Measurements from ENCODE around the gene RPTN. TPM values are rescaled to one million over a fixed set of nuclear protein-coding genes. Genes with fewer than 3 reads are reported as not detected.

The RPTN gene, protein sequence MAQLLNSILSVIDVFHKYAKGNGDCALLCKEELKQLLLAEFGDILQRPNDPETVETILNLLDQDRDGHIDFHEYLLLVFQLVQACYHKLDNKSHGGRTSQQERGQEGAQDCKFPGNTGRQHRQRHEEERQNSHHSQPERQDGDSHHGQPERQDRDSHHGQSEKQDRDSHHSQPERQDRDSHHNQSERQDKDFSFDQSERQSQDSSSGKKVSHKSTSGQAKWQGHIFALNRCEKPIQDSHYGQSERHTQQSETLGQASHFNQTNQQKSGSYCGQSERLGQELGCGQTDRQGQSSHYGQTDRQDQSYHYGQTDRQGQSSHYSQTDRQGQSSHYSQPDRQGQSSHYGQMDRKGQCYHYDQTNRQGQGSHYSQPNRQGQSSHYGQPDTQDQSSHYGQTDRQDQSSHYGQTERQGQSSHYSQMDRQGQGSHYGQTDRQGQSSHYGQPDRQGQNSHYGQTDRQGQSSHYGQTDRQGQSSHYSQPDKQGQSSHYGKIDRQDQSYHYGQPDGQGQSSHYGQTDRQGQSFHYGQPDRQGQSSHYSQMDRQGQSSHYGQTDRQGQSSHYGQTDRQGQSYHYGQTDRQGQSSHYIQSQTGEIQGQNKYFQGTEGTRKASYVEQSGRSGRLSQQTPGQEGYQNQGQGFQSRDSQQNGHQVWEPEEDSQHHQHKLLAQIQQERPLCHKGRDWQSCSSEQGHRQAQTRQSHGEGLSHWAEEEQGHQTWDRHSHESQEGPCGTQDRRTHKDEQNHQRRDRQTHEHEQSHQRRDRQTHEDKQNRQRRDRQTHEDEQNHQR
- total RNA-seq = not detected

DNA sequence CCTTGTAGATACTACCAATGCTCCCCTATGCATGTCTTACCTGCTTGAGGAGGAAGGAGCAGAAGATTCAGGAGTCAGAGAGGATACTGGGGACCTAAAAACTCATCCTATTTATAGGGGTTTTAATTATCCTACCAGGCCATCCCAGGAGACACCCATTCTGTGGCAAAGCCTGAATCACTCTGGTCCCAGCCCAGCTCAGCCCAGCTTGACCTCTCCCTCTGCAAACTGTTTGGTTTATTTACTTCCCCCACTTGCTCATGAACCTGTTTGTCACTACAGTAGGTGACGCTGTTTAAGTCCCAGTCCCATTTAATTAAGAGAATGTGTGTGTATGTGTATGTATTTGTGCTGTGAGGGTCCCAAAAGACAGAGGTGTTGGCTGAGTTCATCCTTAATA, at the start of gene RPTN:
RPTN (minus strand) TSS at position 85 of the 400 bp plus-strand sequence. CDS start 1,339 bp downstream, outside the sequence.
- Mint-ChIP-seq H3K4me1 (no peaks in the 10 kb centered on the region), H3K36me3 (ENCODE audit: low read depth) (no peaks in the 10 kb centered on the region), H3K4me3 (no peak within 1 kb of the TSS), H3K27ac (no peak within 1 kb of the TSS), H3K27me3 (peaks cover 18% of the 10 kb centered on the region), H3K9me3 (no peaks in the 10 kb centered on the region)
- POLR2A ChIA-PET = no interaction called here
- DNase-seq = no peak
- CTCF ChIA-PET = interaction anchor here (1.0 kb wide), 1 partner anchor 21 kb away, joined by 3 read pairs; no protein-coding TSS in a partner anchor

GRCh38 chr1:152198982-152199381, 40.0 kb upstream of the RPTN start:
- Mint-ChIP-seq H3K27me3 (peaks cover 15% of the 10 kb centered on the region), H3K36me3 (ENCODE audit: low read depth) (no peaks in the 10 kb centered on the region), H3K4me3 (no peak overlapping the region), H3K4me1 (no peaks in the 10 kb centered on the region), H3K27ac (no peak overlapping the region), H3K9me3 (no peaks in the 10 kb centered on the region)
- POLR2A ChIA-PET = no interaction called here
- DNase-seq = no peak
- CTCF ChIA-PET = interaction anchor here (0.8 to 1.2 kb wide), 2 partner anchors 11 to 14 kb away, joined by 3 to 5 read pairs; no protein-coding TSS in a partner anchor

DNA sequence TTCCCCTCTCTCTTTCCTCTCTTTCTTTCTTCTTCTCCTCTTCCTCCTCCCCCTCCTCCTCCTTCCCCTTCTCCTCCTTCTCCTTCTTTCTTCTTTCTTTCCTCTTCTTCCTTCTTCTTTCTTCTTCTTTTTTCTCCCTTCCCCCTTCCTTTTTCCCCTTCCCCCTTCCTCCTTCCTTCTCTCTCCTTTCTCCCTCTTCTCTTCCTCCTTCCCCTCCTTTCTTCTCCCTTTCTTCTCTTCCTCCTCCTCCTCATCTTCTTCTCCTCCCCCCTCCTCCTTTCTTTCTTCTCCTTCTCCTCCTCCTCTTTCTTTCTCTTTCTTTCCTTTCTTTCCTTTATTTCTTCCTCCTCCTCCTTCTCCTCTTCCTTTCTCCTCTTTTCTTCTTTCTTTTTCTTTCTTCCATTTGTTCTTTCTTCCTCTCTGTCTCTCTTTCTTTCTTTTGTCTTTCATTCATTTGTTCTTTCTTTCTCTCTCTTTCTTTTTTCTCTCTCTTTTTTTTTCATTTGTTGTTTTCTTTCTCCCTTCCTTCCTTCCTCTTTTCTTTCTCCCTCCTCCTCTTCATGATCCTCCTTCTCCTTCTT, 38.4 kb upstream of the RPTN start:
- POLR2A ChIA-PET = no interaction called here
- Mint-ChIP-seq H3K9me3 (no peaks in the 10 kb centered on the region), H3K4me3 (no peak overlapping the region), H3K4me1 (no peaks in the 10 kb centered on the region), H3K27ac (no peak overlapping the region), H3K36me3 (ENCODE audit: low read depth) (no peaks in the 10 kb centered on the region), H3K27me3 (peaks cover 20% of the 10 kb centered on the region)
- CTCF ChIA-PET = interaction anchor here (1.2 kb wide), 1 partner anchor 9 kb away, joined by 5 read pairs; no protein-coding TSS in a partner anchor
- DNase-seq = no peak

- DNase-seq = no peak
- peaks cover 29% of the 10 kb centered on the region for H3K27me3 Mint-ChIP-seq
- ChIA-PET POLR2A (no interaction called here), CTCF (interaction anchor here (0.6 to 2.2 kb wide), 2 partner anchors 40 to 267 kb away, joined by 5 to 7 read pairs; no protein-coding TSS in a partner anchor)
- no peak overlapping the region for H3K27ac Mint-ChIP-seq
- H3K36me3 Mint-ChIP-seq (ENCODE audit: low read depth) = no peaks in the 10 kb centered on the region
- no peaks in the 10 kb centered on the region for H3K9me3 Mint-ChIP-seq
- peaks cover 5% of the 10 kb centered on the region for H3K4me1 Mint-ChIP-seq
- H3K4me3 Mint-ChIP-seq = no peak overlapping the region
These were observed 32.7 kb upstream of the RPTN start for GRCh38 chr1:152191711-152192110.

DNA sequence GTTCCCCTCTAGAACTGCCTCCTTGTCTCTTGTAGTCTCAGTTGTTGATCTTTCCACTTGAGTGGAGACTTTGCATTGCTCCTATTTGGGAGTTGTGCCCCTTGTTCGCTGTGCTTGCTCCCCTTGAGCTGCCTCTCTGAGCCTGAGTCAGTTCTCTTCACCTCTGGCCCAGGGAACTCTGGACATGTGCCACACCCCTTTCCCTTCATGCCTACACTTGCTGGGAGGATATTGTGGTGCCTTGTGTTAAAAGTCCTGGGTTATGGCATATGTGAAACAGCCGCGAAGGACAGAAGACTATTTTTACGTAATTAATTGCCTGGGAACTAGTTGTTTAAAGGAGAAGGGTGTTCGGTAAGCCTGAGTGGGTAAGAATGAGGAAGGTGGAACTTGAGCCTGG, 32.2 kb upstream of the RPTN start:
- H3K27me3 Mint-ChIP-seq = peaks cover 31% of the 10 kb centered on the region
- H3K4me1 Mint-ChIP-seq = peaks cover 5% of the 10 kb centered on the region
- no peak for DNase-seq
- POLR2A ChIA-PET = no interaction called here
- no peaks in the 10 kb centered on the region for H3K9me3 Mint-ChIP-seq
- H3K27ac Mint-ChIP-seq = no peak overlapping the region
- CTCF ChIA-PET = interaction anchor here (2.2 kb wide), 1 partner anchor 267 kb away, joined by 7 read pairs; no protein-coding TSS in a partner anchor
- no peaks in the 10 kb centered on the region for H3K36me3 Mint-ChIP-seq (ENCODE audit: low read depth)
- no peak overlapping the region for H3K4me3 Mint-ChIP-seq

DNA sequence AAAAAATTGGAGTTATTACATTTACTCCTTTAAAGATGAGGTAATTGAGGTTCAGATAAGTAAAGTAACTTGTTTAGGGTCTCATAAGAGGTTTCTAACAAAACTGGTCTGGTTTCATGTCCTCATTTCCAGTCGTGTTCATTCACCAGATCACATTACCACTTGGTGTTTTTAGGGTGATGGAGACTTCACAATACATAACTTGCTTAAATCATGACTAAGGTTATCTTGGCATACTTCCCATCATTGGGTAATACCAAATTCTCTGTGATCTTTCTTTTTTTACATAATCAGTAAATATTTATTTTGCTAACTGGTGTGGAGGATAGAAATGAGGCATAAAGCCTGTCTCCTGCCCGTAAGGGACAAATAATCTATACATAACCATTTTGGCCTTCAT, 31.6 kb upstream of the RPTN start:
- no peak for DNase-seq
- H3K4me3 Mint-ChIP-seq = no peak overlapping the region
- POLR2A ChIA-PET = no interaction called here
- H3K36me3 Mint-ChIP-seq (ENCODE audit: low read depth) = no peaks in the 10 kb centered on the region
- peaks cover 5% of the 10 kb centered on the region for H3K4me1 Mint-ChIP-seq
- no peak overlapping the region for H3K27ac Mint-ChIP-seq
- no peaks in the 10 kb centered on the region for H3K9me3 Mint-ChIP-seq
- H3K27me3 Mint-ChIP-seq = peaks cover 31% of the 10 kb centered on the region
- CTCF ChIA-PET = interaction anchor here (2.2 kb wide), 1 partner anchor 268 kb away, joined by 7 read pairs; no protein-coding TSS in a partner anchor

DNA sequence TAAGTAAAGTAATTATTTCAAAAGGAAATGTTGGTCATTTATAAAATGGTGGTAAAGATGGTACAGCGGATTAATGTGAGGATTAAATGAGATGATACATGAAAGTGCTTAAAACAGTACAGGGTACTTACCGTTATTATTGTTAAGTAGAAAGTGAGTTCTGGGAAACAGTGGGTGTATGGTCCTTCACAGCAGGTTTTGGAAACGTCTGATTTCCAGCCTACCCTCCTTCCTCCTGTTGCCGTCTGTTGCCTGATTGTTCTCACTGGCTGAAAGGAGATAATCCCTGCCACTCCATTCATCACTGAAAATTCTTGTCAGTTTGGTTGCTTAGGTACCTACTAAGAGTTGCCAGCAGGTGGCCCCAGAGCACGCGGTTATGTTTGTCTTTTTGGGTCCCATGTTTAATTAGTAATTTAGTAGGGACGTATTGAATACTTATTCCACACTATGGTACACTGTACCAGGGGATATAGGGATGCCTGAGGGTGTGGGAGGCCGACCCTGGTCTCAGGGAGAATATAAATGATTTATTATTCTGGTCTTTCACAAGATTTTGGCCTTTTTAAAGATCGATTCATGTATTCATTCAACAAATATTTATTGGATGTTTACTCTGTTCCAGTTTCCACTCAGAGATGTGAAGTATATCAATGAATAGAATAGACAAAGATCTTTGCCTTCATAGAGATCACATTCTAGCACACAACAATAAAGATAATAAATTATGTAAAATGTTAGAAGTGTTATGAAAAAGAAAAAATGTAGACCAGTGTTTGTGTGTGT, 30.8 kb upstream of the RPTN start:
- Mint-ChIP-seq H3K27ac (peak overlapping the region; percentile 26), H3K36me3 (ENCODE audit: low read depth) (no peaks in the 10 kb centered on the region), H3K4me1 (peaks cover 6% of the 10 kb centered on the region), H3K9me3 (no peaks in the 10 kb centered on the region), H3K27me3 (peaks cover 37% of the 10 kb centered on the region), H3K4me3 (peak overlapping the region; percentile 43)
- DNase-seq = peak; percentile 69
- POLR2A ChIA-PET = interaction anchor here (0.6 kb wide), 1 partner anchor 11 kb away, joined by 4 read pairs; no protein-coding TSS in a partner anchor
- CTCF ChIA-PET = interaction anchor here (0.9 to 5.9 kb wide), 6 partner anchors 8 to 269 kb away, joined by 3 to 53 read pairs (median 4); no protein-coding TSS in a partner anchor

DNA sequence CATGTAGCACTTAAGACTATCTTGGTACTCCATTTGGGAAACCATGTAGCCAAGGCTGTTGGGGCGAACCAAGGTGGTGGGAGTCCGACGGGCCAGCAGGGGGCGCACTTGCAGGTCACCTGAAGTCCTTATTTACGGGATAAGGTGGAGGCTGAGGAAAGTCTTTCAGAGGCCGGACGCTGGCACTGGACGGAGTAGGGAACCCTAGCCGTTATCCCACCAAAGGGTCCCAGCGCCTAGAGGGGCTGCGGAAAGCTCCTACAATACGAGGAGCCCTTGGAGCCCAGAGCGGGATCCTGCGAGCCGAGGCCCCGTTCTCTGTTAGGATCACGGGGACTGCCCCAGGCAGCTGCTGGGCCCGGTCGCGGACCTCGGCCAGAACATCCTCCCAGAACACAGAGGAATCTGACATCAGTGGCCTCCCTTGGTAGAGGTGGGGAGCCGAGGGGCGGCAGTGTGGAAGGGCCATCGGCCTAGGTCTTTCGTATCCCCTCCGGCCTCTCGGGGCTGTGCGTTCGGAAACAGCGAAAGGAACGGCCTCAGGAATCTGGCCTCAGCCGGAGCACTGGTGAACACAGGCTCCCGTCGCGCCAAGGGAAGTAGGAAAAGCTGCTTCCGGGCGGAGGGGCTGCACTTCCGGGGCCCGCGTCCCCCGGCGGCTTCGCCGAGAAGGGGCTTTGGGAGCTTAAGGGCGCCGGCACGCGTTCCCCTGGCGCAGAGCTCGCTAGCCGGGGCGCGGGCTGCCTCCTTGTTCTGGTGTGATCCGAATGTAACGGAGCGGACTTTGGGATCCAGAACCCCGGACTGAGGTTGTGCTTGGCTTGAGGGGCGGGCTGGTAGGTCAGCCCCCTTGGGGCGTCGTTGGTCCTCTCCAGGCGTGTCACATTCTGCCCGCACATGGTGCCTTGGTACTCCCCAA, 29.9 kb upstream of the RPTN start:
- H3K4me1 Mint-ChIP-seq = peaks cover 6% of the 10 kb centered on the region
- POLR2A ChIA-PET = interaction anchor here (0.6 kb wide), 1 partner anchor 10 kb away, joined by 4 read pairs; no protein-coding TSS in a partner anchor
- no peak overlapping the region for H3K27ac Mint-ChIP-seq
- DNase-seq = peak; percentile 77
- H3K36me3 Mint-ChIP-seq (ENCODE audit: low read depth) = no peaks in the 10 kb centered on the region
- H3K9me3 Mint-ChIP-seq = no peaks in the 10 kb centered on the region
- H3K4me3 Mint-ChIP-seq = peak overlapping the region; percentile 62
- CTCF ChIA-PET = interaction anchor here (0.7 to 5.9 kb wide), 8 partner anchors 9 to 270 kb away, joined by 3 to 53 read pairs (median 4); no protein-coding TSS in a partner anchor
- H3K27me3 Mint-ChIP-seq = peaks cover 42% of the 10 kb centered on the region

GRCh38 chr1:152186556-152187285, 27.7 kb upstream of the RPTN start:
- POLR2A ChIA-PET = no interaction called here
- Mint-ChIP-seq H3K4me3 (no peak overlapping the region), H3K4me1 (peaks cover 6% of the 10 kb centered on the region), H3K27ac (no peak overlapping the region), H3K27me3 (peaks cover 33% of the 10 kb centered on the region), H3K36me3 (ENCODE audit: low read depth) (no peaks in the 10 kb centered on the region), H3K9me3 (no peaks in the 10 kb centered on the region)
- no peak for DNase-seq
- CTCF ChIA-PET = interaction anchor here (0.9 to 5.9 kb wide), 7 partner anchors 8 to 272 kb away, joined by 3 to 53 read pairs (median 6); no protein-coding TSS in a partner anchor

DNA sequence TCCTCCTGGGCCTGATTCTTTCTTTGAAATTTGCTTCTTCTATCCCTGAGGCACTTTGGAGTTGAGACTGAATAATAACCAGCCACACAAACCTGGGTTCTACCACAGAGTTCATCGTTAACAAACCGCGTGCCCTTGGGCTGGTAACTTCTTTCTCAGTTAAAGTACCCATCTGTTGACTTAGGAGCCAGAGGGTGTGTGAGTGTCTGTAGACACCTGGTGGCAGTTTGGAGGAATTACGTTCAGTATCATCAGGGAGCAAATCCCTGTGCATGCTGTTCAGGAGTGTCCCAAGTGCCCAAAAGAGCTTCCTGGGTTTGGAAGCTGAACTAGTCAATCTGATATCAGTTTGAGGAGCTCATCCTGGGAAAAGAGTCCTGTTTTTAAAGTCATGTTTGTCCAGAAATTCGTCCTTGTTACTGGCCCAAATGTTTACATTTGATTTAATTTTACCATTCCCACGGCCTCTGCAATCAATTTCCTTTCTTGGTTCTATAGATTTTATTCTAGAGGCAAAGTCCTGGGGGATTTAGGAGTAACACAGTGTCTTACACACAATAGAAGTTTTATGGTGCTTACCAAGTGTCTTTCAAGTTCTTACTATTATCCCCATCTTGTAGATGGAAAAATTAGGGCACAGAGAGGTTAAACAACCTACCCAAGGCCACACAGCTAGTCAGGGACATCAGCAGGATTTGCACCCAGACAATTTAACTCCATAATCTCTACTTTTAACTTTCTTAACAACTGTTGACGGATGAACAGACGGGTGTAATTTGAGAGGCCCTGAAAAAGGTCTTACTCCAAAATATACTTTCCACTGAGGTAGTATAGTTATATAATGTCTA, 26.7 kb upstream of the RPTN start:
- ChIA-PET CTCF (interaction anchor here (0.6 to 5.9 kb wide), 9 partner anchors 11 to 273 kb away, joined by 3 to 53 read pairs (median 4); no protein-coding TSS in a partner anchor), POLR2A (no interaction called here)
- Mint-ChIP-seq H3K9me3 (no peaks in the 10 kb centered on the region), H3K4me1 (peaks cover 6% of the 10 kb centered on the region), H3K27ac (no peak overlapping the region), H3K27me3 (peaks cover 24% of the 10 kb centered on the region), H3K4me3 (no peak overlapping the region), H3K36me3 (ENCODE audit: low read depth) (no peaks in the 10 kb centered on the region)
- peak; percentile 47 for DNase-seq

Data from activated CD4-positive, alpha-beta T cell treated with anti-CD3 and anti-CD28 coated beads, Interleukin-2, amount 10 ng/mL, durations not matched to agents 7 days and 5 days (primary cell).